ENCODE data around the gene FFAR4. TPM values are rescaled to one million over a fixed set of nuclear protein-coding genes. Genes with fewer than 3 reads are reported as not detected.

FFAR4 gene
- total RNA-seq, 1 donor = not detected

DNA sequence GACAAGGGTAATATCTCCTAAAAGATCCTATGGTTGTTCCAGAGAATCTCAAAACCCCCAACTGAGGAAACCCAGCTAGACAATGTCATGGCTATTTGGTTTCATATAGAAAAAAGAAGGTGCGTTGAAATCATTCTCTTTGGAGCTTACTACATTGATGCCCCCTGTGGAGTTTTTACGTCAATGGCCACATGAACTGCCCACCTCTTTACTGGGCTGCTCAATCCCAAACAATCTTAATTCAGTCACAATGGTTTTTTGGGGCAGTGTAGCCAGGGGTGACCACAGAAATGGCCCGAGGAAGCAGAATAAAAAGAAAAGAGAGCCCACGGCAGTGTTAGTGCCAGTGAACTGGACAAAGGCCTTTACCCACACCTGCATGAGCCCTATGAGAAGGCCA is 26.8 kb downstream of the FFAR4 start:
- Histone ChIP-seq H3K79me2 (ENCODE audit: insufficient read depth, low read length) (no peaks in the 10 kb centered on the region), H2AFZ (ENCODE audit: low read length) (no peak overlapping the region), H3K9me3 (ENCODE audit: low read depth, low read length) (no peaks in the 10 kb centered on the region), H3K27ac (ENCODE audit: low read depth, low read length) (no peak overlapping the region), H3K27me3 (ENCODE audit: insufficient read depth, low read length) (peaks cover 8% of the 10 kb centered on the region), H3K4me2 (ENCODE audit: insufficient read depth, low read length) (no peak overlapping the region), H4K20me1 (ENCODE audit: insufficient read depth, low read length) (no peaks in the 10 kb centered on the region), H3K36me3 (ENCODE audit: insufficient read depth, low read length) (no peaks in the 10 kb centered on the region), H3K4me3 (ENCODE audit: insufficient read depth, low read length) (no peak overlapping the region), H3K4me1 (ENCODE audit: insufficient read depth, low read length) (no peaks in the 10 kb centered on the region)
- no peak for DNase-seq (ENCODE audit: insufficient read length, low spot score, missing footprints)
- TF ChIP-seq, protein P1, sequence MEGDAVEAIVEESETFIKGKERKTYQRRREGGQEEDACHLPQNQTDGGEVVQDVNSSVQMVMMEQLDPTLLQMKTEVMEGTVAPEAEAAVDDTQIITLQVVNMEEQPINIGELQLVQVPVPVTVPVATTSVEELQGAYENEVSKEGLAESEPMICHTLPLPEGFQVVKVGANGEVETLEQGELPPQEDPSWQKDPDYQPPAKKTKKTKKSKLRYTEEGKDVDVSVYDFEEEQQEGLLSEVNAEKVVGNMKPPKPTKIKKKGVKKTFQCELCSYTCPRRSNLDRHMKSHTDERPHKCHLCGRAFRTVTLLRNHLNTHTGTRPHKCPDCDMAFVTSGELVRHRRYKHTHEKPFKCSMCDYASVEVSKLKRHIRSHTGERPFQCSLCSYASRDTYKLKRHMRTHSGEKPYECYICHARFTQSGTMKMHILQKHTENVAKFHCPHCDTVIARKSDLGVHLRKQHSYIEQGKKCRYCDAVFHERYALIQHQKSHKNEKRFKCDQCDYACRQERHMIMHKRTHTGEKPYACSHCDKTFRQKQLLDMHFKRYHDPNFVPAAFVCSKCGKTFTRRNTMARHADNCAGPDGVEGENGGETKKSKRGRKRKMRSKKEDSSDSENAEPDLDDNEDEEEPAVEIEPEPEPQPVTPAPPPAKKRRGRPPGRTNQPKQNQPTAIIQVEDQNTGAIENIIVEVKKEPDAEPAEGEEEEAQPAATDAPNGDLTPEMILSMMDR (IDR thresholded peaks at IDR 0.05; ENCODE audit: extremely low read depth, low read depth, low read length) = no peak

DNA sequence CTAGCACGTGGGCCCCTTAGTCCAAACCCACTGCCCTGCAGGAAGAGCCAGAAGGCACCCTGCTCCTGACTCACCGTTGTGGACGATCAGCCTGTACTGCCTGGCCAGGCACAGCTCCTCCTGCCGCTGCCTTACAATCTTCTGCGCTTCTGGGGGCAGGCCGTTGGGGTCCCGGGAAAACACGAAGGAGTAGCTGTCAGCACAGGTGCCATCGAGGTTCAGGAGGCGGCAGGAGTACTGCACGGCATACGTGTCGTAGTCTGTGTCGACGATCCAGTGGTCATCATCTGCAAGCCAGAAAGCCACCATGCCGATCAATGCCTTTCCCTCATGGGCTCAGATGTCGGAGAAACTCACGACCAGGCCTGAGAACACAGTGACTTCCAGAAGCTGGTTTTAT is 27.3 kb downstream of the FFAR4 start:
- H3K27me3 ChIP-seq (ENCODE audit: insufficient read depth, low read length) = peaks cover 5% of the 10 kb centered on the region
- TF ChIP-seq, protein P1 (IDR thresholded peaks at IDR 0.05; ENCODE audit: extremely low read depth, low read depth, low read length) = no peak
- no peak for DNase-seq (ENCODE audit: insufficient read length, low spot score, missing footprints)
- no peak overlapping the region for H3K4me2 ChIP-seq (ENCODE audit: insufficient read depth, low read length)
- H3K79me2 ChIP-seq (ENCODE audit: insufficient read depth, low read length) = no peaks in the 10 kb centered on the region
- no peak overlapping the region for H3K27ac ChIP-seq (ENCODE audit: low read depth, low read length)
- no peaks in the 10 kb centered on the region for H3K9me3 ChIP-seq (ENCODE audit: low read depth, low read length)
- H2AFZ ChIP-seq (ENCODE audit: low read length) = no peak overlapping the region
- H3K4me3 ChIP-seq (ENCODE audit: insufficient read depth, low read length) = no peak overlapping the region
- H3K4me1 ChIP-seq (ENCODE audit: insufficient read depth, low read length) = no peaks in the 10 kb centered on the region
- no peaks in the 10 kb centered on the region for H3K36me3 ChIP-seq (ENCODE audit: insufficient read depth, low read length)
- H4K20me1 ChIP-seq (ENCODE audit: insufficient read depth, low read length) = no peaks in the 10 kb centered on the region

DNA sequence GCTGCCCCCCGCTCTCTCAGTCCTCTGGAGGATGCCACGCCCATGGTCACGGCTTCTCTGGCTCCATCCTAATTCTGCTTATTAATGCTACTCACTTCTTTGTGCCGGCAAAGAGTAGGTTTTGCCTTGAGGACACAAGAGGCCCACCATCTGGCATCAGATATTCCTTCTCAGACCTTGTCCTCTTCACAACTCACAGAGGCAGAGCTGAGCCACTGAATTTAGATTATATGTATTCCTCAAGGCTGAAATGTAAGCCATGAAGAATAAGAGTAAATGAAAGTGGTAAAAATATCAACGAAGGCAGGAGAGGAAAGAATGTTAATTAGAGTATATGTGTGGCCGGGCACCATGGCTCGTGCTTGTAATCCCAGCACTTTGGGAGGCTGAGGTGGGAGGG is 28.1 kb downstream of the FFAR4 start:
- no peaks in the 10 kb centered on the region for H4K20me1 ChIP-seq (ENCODE audit: insufficient read depth, low read length)
- no peak for DNase-seq (ENCODE audit: insufficient read length, low spot score, missing footprints)
- H3K4me3 ChIP-seq (ENCODE audit: insufficient read depth, low read length) = no peak overlapping the region
- no peaks in the 10 kb centered on the region for H3K9me3 ChIP-seq (ENCODE audit: low read depth, low read length)
- TF ChIP-seq, protein P1 (IDR thresholded peaks at IDR 0.05; ENCODE audit: extremely low read depth, low read depth, low read length) = no peak
- no peak overlapping the region for H3K27ac ChIP-seq (ENCODE audit: low read depth, low read length)
- no peak overlapping the region for H2AFZ ChIP-seq (ENCODE audit: low read length)
- no peak overlapping the region for H3K4me2 ChIP-seq (ENCODE audit: insufficient read depth, low read length)
- H3K27me3 ChIP-seq (ENCODE audit: insufficient read depth, low read length) = peaks cover 6% of the 10 kb centered on the region
- H3K4me1 ChIP-seq (ENCODE audit: insufficient read depth, low read length) = no peaks in the 10 kb centered on the region
- H3K36me3 ChIP-seq (ENCODE audit: insufficient read depth, low read length) = no peaks in the 10 kb centered on the region
- H3K79me2 ChIP-seq (ENCODE audit: insufficient read depth, low read length) = no peaks in the 10 kb centered on the region

DNA sequence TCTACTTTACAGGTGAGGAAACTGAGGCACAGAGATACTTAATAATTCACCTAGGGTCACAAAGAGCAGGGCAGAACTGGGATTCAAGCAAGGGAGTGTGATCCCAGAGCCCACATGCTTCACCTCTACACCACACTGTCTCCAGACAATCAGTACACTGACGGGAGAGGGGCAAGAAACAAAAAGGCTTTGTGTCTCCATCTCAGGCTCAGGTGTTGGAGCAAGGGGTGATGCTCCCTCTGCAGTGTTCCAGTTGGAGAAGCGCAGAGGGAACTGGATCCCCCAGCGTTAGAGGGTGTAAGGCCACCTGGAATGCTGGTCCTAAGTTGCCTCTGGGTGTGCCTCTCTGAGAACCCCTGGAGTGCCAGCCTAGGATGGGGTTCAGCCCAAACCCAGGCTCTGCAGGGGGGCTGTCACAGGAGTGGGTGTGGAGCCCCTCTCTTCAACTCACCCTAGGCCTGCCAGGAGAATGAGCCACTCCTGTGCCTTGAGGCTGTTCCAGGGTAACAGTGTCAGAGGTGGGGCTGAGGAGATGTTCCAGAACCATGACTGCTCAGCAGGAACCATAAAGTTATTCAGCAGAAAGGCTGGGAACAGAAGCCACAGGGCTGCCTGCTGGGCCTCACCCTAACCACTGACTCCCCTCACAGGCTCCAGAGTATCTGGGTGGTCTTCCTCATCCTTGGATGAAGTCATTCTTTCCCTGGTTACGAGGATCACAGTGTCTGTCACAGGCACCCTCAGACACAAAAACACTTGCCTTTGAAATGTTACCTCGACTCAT is 29.1 kb downstream of the FFAR4 start:
- TF ChIP-seq, protein P1 (IDR thresholded peaks at IDR 0.05; ENCODE audit: extremely low read depth, low read depth, low read length) = no peak
- Histone ChIP-seq H3K4me3 (ENCODE audit: insufficient read depth, low read length) (no peak overlapping the region), H3K9me3 (ENCODE audit: low read depth, low read length) (no peaks in the 10 kb centered on the region), H3K36me3 (ENCODE audit: insufficient read depth, low read length) (no peaks in the 10 kb centered on the region), H3K27ac (ENCODE audit: low read depth, low read length) (no peak overlapping the region), H3K4me1 (ENCODE audit: insufficient read depth, low read length) (no peaks in the 10 kb centered on the region), H3K4me2 (ENCODE audit: insufficient read depth, low read length) (no peak overlapping the region), H4K20me1 (ENCODE audit: insufficient read depth, low read length) (no peaks in the 10 kb centered on the region), H3K27me3 (ENCODE audit: insufficient read depth, low read length) (peaks cover 16% of the 10 kb centered on the region), H2AFZ (ENCODE audit: low read length) (no peak overlapping the region), H3K79me2 (ENCODE audit: insufficient read depth, low read length) (no peaks in the 10 kb centered on the region)
- DNase-seq (ENCODE audit: insufficient read length, low spot score, missing footprints) = no peak

Measured in osteoblast (primary cell).